Limb (tissue), 2 donors: ENCODE results near the gene CHST11.
"Not testable (repeated sequence)": the region's sequence is repeated elsewhere in the genome, so short reads cannot be mapped to it uniquely, and the experiment has no call there.

Source experiments
- DNase-seq, 2 donors: peaks; one replicate each; pipeline ENCODE4 v3.0.0-alpha.2; 2016; ENCODE audit errors: extremely low spot score in 2 of 2

CHST11 gene

DNA sequence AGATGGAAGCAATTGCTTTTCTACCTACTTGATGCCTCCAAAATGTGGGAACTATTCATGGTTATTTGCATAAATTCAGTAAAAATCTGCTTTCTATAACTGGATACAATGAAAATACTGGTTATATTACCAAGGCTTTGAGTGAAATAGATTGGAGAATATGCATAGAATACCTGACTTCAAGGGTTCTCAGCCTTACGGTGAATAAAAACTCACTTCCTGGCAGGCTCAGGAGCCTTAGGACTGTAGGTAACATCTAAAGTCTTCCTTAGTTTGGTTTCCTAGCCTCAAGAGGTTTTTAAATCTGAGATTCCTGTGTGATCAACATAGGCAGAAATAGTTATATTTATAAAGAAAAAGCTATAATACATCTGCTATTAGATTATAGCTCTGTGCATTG is 342.7 kb downstream of the CHST11 start:
- no peak for DNase-seq

DNA sequence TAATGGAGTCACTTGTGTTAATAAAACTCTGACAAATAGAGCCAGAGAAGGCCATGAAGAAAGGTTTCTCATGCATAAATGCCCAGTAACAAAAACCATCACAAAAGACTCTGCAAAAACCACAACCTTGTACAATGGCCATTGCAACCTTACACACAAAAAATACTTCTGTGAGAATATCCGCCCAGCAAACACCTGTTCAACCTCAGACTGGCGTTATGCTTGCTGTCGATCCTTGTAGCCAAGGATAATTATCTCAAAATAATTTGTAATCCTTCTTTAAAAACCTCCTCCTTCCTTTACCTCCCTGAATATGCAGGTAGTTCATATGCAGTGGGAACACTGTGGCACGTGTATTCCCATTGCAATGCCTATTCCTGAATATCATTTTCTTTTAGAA is 344.3 kb downstream of the CHST11 start:
- no peak for DNase-seq

DNA sequence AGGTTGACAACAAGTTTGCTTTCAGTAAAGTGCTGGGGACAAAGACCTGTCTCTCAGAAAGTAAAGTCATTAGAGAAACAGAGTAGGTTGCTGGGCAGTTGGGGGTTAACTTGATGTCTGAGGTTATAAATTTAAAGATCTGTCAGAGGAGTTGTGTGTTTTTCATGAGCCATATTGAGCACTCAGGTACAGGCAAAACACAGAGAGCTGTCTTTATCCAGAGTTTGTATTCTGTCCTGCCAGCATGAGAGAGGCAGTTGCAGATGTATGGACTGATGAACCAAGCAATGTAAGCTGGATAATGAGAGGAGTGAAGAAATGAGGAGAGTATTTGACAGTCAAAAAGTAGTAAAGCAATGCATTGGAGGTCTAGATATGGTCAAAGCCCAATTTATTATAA is 344.7 kb downstream of the CHST11 start:
- no peak for DNase-seq

DNA sequence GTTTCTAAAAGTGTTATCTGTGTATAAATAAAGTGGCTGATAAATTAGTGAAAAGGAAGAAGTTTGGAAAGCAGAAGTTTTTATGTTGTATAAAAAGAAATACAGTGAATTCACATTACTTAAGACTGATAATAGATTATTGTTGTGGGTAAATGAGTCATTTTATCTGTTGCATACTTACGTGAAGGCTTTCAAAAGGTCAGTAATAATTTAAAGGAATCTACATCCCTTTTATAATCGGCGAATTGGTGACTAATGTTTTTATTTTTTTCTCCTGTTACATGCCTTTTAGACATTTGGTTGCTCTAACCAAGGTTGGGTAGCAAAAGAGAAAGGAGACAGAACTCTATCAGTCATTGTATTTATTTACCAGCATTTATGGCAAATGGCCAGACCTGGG is 345.5 kb downstream of the CHST11 start:
- DNase-seq = no peak

DNA sequence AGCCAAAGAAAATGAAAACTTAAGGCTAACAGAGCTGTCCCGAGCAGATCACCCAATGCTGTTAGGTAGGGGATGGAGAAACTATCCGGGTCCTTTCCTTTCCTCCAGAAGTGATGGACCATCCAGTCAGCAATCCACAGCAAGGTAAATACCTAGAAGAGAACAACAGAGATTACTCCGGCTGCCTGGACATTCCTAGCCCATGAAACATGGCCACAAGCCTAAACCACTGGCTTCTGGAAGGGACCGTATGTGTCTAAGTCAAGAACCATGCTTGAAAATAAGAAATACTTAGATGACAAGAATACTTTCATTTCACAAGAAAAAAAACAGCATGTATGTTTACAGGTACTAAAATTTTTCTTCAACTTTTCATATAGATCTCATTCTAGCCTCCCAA is 348.4 kb downstream of the CHST11 start:
- no peak for DNase-seq

DNA sequence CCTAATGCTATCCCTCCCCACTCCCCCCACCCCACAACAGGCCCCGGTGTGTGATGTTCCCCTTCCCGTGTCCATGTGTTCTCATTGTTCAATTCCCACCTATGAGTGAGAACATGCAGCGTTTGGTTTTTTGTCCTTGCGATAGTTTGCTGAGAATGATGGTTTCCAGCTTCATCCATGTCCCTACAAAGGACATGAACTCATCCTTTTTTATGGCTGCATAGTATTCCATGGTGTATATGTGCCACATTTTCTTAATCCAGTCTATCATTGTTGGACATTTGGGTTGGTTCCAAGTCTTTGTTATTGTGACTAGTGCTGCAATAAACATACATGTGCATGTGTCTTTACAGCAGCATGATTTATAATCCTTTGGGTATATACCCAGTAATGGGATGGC is 349.4 kb downstream of the CHST11 start:
- DNase-seq = not testable (repeated sequence)

DNA sequence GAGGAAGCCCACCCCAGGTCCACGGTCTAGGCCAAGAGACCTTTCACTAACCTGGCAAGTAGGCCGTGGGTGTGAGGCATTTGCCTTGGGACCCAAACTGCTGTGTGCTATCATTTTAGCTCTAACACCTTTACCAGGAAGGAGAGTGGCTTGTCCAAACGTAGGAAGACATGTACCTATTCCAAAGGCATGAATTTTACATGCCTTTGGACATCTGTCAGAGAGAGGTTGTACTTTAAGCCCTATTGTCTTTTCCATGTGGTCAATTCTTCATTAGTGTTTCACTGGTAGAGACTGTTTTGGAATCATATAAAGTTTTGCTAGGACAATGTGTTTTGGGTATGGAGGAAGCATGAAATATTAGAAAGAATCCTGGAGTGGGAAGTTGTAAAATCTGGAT is 352.5 kb downstream of the CHST11 start:
- no peak for DNase-seq

DNA sequence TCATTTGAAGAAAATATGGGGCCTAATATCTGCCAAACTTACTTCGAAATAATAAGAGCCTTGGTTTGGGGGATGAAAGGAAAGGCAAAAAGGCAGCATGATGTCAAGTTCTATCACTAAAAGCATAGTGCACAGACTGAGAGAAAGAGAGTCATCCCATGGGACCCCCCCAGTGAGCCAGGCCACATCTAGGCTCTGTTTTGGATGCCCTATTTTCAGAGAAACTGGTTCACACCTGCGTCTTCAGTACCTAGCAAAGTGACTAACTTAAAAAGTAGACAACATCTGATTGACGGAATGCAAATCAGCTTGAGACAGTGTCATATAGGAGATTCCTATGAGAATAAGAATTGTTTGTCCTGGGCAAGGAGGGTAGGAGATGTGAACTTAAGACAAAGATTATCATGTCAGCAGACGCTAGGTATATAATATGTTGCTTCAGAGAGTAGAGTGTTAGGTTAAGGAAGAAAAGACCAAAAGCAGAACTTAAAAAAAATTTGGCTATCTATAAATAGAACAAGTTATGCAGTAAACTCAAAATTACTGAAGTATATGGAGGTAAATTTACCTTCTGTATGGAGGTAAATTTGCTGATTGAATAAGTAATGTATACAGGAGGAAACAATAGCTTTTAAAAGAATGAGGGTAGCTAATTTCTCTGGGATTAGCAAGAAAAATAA is 353.1 kb downstream of the CHST11 start:
- DNase-seq = no peak
